Lung microvascular endothelial cell (primary cell): ENCODE data around the gene DCLK2. TPM values are rescaled to one million over a fixed set of nuclear protein-coding genes. Genes with fewer than 3 reads are reported as not detected.

Source experiments
- DNase-seq, 2 donors: peaks; one replicate each; pipeline versions ENCODE4 v3.0.0 to v3.0.0-alpha.2; 2010; ENCODE audit warnings: low read depth in 2 of 2
- total RNA-seq: library from RNA; depleted of rRNA; stranded (reverse); fragments of >200 nt; gene quantifications from 2 replicates; pipeline ENCODE4 v1.2.1, GENCODE V29; 2014

The DCLK2 gene
- total RNA-seq, 1 donor from 2014 or later = 1.2 TPM

DNA sequence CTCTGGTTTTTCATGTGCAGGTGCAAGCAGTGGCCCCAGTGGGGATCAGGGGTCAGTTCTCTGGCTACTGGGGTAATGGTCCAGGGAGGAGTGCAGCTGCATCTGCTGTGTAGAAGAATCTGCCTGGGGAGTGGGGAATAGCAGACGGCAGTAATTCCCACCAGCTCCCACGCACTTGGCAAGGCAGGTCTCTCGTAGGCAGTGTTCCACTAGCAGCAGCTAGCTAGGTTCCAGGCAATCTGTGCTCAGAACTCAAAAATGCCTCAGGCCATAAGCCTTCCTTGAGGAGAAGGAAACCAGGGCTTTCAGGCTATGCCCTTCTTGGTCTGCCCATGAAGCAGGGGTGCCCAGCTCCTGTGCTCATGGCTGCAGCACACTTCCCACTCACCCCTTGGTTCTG, 38.8 kb downstream of the DCLK2 start:
- no peak for DNase-seq

DNA sequence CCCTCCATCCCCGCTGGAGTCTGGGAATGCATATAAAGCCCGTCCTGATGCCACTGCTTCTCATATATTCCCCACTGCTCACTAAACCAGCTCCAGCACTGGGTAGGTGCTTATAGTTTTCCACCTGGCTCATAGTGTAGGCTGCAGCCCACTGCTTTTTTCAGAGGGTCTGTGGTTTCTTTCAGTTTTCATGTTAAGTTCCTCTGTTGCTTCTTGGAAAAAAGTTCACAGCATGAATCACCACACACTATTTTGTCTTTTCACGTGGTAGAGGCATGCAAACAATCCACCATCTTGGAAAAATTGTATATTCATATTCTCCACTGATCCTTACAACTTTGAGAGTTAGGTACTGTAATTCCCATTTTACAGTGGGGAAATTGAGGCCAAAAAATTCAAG, 39.4 kb downstream of the DCLK2 start:
- no peak for DNase-seq

DNA sequence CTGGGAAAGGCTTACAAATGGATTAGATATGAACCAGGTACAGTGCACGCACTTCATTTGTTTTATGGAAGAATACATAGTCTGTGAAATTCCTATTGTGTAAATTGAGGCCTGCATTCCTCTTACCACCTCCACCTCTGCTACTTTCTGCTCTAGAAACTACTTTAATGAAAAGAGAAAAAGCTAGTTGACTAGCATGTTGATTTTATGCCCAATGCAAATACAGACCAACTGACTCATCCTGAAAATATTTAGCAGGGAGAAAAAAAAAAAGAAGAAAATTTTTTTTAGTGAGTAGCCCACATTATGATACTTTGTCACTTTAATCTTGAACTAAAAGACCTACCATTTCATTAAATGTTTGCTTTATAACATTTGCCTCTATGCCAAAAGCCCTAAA, 41.2 kb downstream of the DCLK2 start:
- peak; percentile 28 to 31 for DNase-seq

DNA sequence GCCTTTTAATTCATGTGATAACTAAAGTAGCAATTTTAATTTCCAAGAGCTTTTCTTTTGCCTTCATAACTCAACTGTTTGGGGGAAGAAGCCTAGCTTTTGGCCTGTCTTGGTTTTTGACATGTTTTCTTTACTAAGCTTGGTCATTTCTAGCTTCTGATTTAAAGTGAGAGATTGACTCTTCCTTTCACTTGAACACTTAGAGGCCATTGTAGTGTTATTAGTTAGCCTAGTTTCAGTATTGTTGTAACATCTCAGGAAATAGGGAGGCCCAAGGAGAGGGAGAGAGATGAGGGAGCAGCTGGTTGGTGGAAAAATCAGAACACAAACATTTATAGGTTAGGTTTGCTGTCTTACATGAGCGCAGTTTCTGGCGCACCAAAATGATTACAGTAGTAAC, 44.8 kb downstream of the DCLK2 start:
- DNase-seq = no peak

DNA sequence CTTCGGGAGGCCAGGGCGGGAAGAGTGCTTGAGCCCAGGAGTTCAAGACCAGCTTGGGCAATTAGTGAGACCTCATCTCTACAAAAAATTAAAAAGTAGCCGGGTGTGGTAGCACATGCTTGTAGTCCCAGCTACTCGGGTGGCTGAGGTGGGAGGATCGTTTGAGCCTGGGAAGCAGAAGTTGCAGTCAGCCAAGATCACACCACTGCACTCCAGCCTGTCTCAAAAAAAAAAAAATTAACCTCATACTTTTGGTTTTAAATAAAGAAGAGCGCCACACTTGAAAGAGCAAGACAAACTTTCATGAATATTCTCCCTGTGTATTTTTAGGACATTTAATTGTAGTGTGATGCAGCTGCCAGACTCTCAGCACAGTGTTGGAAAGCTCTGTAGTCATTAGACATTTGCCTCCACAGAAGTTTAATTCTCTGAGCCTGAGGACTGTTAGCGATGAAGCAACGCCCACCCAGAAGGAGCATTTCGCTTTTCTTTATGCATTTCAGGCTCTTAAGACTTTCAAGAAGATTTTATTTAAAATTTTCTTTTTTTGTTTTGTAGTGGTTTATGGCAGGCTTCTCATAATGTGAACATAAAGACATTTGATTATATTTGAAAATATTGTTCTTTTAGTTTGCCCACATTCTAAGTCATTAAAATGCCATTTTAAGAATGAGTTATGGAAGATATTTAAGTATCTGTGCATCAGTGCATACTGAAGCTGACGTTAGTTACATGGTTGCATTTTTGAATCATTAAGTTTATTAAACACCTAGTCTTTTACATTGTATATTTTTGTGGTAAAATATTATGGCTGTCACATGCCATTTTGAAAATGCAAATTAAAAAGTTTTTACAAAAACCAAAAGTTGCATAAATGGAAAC, 45.8 kb downstream of the DCLK2 start:
- no peak for DNase-seq

DNA sequence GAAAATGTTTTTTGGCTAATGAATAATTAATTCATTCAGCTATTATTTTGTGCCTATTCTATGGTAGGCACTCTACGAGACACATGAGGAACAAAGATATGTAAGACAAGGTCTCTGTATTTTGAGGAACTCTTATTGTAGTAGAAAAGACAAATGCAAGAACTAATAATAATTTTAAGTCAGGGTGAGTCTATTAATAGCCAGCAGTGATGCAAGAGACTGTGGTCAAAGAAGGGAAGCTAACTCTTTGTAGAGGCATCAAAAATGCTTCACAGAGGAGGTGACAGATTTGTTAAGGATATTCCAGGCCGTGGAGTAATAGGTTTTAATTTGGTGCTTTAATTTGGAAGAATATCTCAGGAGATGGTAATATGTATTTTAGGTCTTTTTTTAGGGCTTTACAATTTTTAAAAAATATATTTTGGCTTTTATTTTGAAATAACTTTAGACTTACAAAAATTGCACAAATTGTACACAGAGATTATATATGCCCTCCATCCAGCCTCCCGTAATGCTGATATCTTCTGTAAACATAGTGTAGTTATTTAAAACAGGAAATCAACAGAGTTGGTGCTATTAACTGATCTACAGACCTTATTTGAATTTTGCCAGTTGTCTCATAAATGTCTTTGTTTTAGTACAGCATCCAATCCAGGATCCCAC, 48.1 kb downstream of the DCLK2 start:
- DNase-seq = peak in 1 of 2 donors; percentile 30

DNA sequence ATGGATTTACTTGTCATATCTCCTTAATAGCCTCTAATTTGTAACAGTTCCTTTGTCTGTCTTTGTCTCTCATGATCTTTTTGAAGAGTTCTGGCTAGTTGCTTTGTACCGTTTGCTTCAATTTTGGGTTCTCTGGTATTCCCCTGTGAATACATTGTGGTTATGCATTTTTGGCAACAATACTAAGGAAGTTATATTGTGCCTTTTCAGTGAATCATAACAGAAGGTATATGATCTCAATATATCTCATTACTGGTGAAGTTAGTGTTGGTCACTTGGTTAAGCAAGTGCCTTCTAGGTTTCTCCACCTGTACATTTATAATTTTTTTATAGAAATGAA, 48.6 kb downstream of the DCLK2 start:
- DNase-seq = peak in 1 of 2 donors; percentile 34

DNA sequence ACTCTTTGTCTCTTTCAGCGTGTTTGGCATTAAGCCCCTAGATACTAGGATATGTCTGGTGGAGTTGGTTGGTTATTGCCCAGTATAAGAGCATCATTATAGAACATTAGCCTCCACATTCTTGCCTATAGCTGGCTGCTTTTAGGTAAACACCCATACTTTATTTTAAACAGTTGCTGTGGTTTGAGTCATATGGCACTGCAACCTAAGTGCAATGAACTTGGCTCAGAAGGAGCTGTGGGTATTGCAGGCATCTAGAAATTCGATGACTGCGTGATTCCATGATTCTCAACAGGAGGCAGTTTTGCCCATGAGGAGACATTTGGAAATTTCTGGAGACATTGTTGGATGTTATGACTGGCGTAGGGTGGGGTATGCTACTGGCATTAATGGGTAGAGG, 49.5 kb downstream of the DCLK2 start:
- no peak for DNase-seq

DNA sequence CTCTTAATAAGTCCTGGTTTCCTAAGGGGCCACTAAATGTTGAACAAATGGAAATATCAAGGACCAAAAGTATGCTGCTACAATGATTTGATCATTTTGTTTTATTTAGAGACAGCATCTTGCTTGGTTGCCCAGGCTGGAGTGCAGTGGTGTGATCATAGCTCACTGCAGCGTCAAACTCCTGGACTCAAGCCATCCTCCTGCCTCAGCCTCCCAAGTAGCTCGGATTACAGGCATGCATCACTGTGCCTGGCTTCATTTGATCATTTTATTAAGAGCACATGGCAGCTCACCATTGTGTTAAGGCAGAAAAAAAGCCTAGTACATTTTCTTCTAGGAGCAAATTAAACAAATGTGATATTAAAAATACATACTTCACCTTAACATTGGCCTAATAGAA, 52.7 kb downstream of the DCLK2 start:
- peak in 1 of 2 donors; percentile 8 for DNase-seq

DNA sequence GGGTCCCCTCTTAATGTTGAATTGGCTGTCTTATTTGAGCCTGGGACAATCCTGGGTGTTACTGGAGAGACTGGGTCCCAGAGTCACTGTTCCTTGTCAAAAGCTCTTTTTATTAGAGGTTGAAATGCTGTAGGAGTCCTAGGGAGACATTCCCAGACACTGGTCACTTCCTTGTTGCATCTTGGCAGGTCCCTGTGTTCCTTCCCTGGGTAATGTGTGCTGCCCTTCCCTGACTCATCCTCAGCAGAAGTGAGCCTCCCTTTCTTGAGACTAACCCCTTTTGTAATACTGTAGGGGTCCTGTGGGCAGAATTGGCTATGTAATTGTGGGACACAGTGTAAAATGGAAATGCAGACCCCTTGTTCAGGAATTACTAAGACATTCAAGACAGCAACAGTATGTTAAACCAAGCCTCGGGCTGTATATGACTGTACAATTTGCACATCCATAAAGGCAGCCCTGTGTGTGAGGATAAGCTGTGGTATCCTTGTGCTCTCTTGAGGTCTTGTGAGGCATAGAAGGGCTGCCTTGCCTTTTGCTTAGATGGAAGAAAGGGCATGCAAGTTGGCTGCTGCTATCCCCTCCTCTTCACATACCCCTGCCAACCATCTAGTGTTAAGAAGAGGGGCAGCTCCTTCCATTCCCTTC, 53.5 kb downstream of the DCLK2 start:
- peak in 1 of 2 donors; percentile 48 for DNase-seq

DNA sequence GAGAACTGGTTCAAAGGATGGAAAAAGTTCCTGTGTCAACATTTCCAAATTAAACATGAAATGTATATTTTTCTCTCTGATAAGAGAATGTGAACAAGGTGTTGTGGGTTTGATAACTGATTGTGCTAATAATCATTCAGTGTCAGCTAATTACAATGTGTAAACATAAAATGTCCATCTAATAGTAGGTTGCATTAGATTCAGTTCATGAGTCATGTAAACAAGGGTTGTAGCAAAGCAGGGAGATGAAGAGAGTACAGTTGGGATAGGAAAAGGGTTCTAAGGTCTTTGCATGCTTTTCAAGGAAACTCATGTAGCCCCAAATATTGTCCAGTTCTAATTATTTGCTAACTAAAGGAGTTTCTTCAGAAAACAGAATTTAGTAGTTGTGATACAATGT, 55.4 kb downstream of the DCLK2 start:
- DNase-seq = no peak

DNA sequence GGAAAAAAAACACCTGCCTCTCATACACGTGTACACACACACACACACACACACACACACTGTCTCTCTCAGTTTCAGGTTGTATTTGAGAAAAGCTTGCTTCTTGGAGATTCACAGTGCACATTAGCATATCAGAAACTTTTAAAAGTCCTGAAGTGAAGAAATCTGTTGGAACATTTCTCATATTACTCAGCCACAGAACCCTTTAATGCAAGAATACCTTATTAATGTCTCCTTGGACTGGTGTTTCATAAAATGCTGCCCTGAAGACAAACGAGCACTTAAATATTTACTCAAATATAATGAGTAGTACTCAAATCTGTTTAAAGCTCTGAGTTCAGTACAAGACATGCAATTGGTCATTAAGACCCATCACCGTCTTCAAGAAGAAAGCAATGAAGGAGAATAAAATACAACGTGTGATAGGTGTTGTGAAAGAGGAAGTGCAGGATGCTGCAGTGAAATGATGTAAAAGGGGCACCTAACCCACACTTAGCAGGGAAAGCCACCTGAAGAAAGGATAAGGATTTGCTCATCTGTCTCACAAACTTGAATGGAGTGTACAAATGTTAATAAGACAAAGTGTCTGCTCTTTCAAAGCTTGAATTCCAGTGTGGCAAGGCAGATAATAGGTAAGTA, 57.0 kb downstream of the DCLK2 start:
- DNase-seq = no peak

DNA sequence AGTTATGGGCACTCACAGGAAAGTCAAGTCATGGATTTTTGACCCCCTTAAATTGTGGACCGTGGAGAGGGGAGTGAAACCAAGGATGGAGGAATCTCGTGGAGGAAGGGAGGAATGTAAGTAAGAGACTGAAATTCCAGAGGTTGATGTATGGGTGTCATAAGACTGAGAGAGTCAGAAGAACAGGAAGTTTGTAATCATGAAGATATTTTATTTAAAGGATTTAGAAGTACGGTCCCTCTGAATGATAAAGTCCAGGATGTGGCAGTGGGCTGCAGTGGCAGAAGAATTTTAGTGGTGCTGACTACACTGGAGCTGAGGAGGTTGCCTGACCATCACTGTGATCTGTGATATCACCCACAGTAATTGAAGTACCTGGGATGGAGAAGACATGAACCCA, 57.8 kb downstream of the DCLK2 start:
- peak in 1 of 2 donors; percentile 59 for DNase-seq

DNA sequence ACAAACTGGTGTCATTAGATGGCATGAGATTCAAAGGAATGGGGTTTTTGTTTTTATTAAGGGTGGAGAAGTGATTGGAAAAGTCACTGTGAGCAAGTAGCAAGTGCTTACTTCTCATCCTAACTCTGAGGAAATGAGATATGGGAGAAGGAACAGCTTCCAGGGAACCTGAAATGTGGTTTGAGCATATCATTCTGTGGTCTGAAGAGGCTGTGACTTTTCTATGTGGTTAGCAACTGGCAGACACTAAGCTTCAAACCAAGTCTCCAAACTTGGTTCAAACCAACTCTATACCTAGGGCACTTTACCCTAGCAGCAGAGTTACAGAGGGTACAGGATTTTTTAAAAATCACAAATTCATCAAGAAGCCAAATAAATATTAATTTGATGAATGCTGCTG, 58.2 kb downstream of the DCLK2 start:
- DNase-seq = peak in 1 of 2 donors; percentile 21

DNA sequence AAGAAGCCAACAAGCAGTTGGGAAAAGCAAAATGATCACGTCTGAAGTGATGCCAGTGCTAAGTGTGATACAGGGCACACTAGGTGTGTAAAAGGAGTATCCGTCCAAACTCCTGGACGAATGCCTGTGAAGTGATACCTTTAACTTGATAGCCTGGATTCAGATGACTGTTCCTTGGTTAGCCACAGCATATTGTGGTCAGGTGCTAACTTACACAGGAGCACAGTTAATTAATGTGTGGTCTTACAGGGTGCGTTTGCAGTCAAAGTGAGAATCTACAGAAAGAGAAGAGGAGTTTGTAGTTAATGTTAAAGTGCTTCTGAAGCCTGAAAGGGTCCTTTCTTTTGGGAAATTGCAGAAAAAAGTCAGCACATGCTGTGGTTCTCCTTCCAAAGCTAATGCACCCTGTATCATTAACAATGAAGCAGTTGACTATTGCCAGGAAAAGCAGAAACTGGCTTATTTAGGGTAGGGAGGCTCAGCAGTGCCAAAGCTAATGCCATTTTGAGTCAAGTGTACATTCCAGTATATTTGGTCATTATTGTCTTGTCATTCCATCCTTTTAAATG, 61.1 kb downstream of the DCLK2 start:
- DNase-seq = no peak

DNA sequence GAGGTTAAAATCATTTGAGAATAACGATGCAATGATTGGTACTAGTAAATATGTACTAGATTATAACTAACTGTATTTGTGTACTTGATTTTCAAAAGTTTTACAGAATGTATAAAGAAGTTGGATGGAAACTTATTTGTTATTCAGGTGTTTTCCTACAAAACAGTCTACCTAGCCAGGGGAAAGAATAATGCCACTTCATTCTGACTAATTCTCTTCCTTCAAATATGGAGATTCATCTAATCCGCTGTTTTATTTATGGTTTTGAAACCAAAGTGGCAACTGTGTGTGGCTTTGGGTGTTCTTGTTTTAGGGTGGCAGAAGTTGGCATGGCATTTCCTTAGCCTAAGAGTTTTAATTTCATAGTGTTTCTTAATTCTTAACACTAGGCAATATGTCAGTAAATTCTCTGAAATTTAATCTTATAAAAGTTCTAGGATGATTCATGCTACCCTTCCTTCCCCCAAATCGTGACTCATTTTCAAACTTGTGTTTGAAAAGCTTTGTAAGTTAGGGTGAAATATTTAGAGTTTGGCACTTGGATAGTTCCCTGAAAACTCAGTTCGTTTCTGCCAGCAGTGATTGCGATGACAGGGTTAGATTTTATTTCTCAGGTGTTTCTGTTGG, 62.6 kb downstream of the DCLK2 start:
- peak; percentile 27 to 85 for DNase-seq

DNA sequence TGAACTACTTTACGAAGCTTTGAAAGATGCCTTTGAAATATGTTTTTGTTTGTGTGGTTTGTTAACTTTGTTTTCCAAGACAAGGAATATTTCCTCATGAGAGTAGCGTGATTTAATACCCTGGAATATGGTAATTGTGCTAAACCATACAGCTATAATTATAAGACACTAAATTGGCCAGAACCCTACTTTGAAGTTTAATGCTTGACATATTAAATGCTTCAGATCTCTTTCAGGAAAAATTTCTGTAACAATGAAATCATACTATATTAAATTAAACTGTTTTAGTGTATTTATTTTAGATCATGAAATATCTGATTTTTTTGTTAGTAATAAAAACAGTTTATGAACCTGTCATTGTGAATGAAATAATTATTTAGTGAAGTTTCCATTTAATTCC, 63.5 kb downstream of the DCLK2 start:
- no peak for DNase-seq

DNA sequence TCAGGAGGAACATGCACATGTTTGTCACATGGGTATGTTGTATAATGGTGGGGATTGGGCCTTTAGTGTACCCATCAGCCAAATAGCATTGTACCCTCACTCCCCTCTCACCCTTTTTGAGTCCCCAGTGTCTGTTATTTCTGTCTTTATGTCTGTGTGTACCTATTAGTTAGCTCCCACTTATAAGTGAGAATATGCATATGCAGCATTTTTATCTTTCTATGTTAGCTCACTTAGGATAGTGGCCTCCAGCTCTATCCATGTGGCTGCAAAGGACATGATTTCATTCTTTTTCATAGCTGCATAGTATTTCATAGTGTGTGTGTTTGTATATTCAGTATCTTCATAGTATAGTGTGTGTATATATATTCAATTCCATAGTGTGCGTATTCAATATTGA, 64.6 kb downstream of the DCLK2 start:
- no peak for DNase-seq

DNA sequence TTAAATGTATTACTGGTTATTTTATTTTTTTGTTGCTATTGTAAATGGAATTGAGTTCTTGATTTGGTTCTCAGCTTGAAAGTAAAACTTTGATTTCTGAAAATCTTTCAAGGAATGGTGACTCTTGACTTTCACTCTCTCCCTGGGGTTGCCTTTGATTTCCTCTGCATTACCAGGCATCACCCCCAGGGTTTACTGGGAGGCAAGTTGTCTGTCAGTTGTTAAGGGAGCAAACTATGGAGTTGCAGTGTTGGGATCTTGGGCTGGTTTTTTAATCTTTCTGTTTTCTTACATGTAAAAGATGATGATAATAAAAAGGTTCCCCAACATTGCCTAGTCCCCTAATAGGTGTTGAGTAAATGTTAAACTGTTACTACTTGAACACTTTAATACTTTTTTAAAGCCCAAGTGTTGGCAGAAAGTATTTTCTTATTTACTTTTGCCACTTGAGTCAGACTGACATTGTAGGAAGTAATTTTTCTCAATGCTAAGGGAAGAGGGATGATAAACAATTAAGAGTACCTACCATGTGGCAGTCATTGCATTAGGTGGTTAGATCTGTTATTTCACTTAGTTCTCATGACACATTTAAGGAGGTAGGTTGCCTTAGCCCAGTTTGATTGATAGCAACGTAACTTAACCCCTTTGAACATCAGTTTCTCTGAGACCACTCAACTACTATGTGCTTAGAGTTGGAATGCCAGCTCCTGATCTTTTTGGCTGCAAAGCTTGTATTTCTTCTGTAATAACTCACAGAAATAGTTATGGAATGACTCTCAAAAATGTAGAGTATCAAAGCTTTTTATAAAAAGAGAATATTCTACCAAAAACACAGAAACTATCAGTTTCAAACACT, 67.1 kb downstream of the DCLK2 start:
- peak in 1 of 2 donors; percentile 15 for DNase-seq

DNA sequence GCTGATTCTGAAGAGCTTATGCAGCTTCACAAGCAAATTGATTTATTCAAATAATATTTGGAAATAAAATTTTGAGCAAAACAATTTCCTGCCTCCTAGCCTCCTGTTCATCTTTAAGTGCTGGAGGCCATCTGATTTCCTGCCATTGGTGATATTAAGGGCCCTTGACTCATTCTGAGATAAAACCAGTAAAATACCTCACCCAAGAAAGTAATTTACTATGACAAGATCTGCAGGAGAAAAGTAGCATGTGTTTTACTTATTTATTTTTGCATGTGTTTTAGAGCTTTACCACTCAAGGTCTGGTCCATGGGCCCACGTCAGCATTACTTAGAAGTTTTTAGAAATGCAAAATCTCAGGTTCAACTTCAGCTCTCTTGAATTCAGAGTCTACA, 67.7 kb downstream of the DCLK2 start:
- no peak for DNase-seq
